KMS-11 (cell line): Measurements from ENCODE around the gene MIPOL1.

Experiments used
- H2AFZ ChIP-seq: fragments of 200-600 bp; sonication (generic); 2 replicates; pipeline ENCODE4 v1.6.1; 2016; ENCODE audit warnings: antibody characterized with exemption, mixed run types, low read depth
- H3K27ac ChIP-seq: fragments of 200-600 bp; sonication (generic); 2 replicates; pipeline ENCODE4 v1.6.1; 2016; ENCODE audit warnings: mild to moderate bottlenecking, mixed run types
- H3K27me3 ChIP-seq: fragments of 200-600 bp; sonication (generic); 2 replicates; pipeline ENCODE4 v1.6.1; 2017; ENCODE audit warnings: mild to moderate bottlenecking, low read depth, mixed run types, moderate library complexity; ENCODE audit not compliant: insufficient read depth
- H3K36me3 ChIP-seq: fragments of 200-600 bp; sonication (generic); 2 replicates; pipeline ENCODE4 v1.6.1; 2017; ENCODE audit warnings: mild to moderate bottlenecking, mixed run types; ENCODE audit not compliant: insufficient read depth
- H3K4me1 ChIP-seq: fragments of 200-600 bp; sonication (generic); 2 replicates; pipeline ENCODE4 v1.6.1; 2016; ENCODE audit warnings: mild to moderate bottlenecking, low read depth, mixed run types; ENCODE audit not compliant: poor library complexity, severe bottlenecking
- H3K4me2 ChIP-seq: fragments of 200-600 bp; sonication (generic); 2 replicates; pipeline ENCODE4 v1.7.0; 2016; ENCODE audit warnings: mild to moderate bottlenecking, mixed run types
- H3K4me3 ChIP-seq: fragments of 200-600 bp; sonication (generic); IDR thresholded peaks from 2 replicates; pipeline ENCODE4 v1.6.1; 2017; ENCODE audit warnings: low read depth, low read length, mixed read lengths; ENCODE audit not compliant: insufficient read depth
- H3K79me2 ChIP-seq: fragments of 200-600 bp; sonication (generic); 2 replicates; pipeline ENCODE4 v1.6.1; 2016; ENCODE audit warnings: low read depth, mixed run types; ENCODE audit not compliant: insufficient read depth
- H3K9ac ChIP-seq: fragments of 200-600 bp; sonication (generic); 2 replicates; pipeline ENCODE4 v1.6.1; 2016; ENCODE audit warnings: mild to moderate bottlenecking, mixed run types
- H4K20me1 ChIP-seq: fragments of 200-600 bp; sonication (generic); 2 replicates; pipeline ENCODE4 v1.6.1; 2016; ENCODE audit warnings: mild to moderate bottlenecking, mixed run types; ENCODE audit not compliant: insufficient read depth
- CTCF ChIP-seq: fragments of 200-600 bp; sonication (generic); conservative IDR thresholded peaks from 2 replicates; pipeline ENCODE4 v1.6.1; 2017; ENCODE audit warnings: low read depth, mild to moderate bottlenecking, antibody characterized with exemption, low read length, moderate library complexity, mixed read lengths

MIPOL1 gene

GRCh38 chr14:37343307-37344094, 145.8 kb downstream of the MIPOL1 start:
- H3K9ac ChIP-seq = no peak overlapping the region

GRCh38 chr14:37363661-37364060, 165.9 kb downstream of the MIPOL1 start:
- TF ChIP-seq CTCF = no peak
- Histone ChIP-seq H3K4me2 (no peak overlapping the region), H3K79me2 (no peaks in the 10 kb centered on the region), H3K27me3 (no peaks in the 10 kb centered on the region), H3K9ac (no peak overlapping the region), H3K4me1 (no peaks in the 10 kb centered on the region), H3K4me3 (no peak overlapping the region), H2AFZ (no peak overlapping the region), H3K36me3 (no peaks in the 10 kb centered on the region), H3K27ac (no peak overlapping the region), H4K20me1 (no peaks in the 10 kb centered on the region)

More at GRCh38 chr14:37343307-37344094, 145.8 kb downstream of the MIPOL1 start:
- H3K4me3 ChIP-seq = no peak overlapping the region
- no peak overlapping the region for H3K27ac ChIP-seq
- H3K4me2 ChIP-seq = no peak overlapping the region
- H3K36me3 ChIP-seq = no peaks in the 10 kb centered on the region
- H3K27me3 ChIP-seq = no peaks in the 10 kb centered on the region
- no peaks in the 10 kb centered on the region for H3K79me2 ChIP-seq
- no peak for TF ChIP-seq CTCF
- no peaks in the 10 kb centered on the region for H3K4me1 ChIP-seq
- H4K20me1 ChIP-seq = no peaks in the 10 kb centered on the region
- H2AFZ ChIP-seq = no peak overlapping the region

GRCh38 chr14:37369425-37369824, 171.7 kb downstream of the MIPOL1 start:
- Histone ChIP-seq H3K36me3 (no peaks in the 10 kb centered on the region), H4K20me1 (no peaks in the 10 kb centered on the region), H3K27me3 (no peaks in the 10 kb centered on the region), H3K4me3 (no peak overlapping the region), H2AFZ (no peak overlapping the region), H3K79me2 (no peaks in the 10 kb centered on the region), H3K4me2 (no peak overlapping the region), H3K27ac (no peak overlapping the region), H3K4me1 (no peaks in the 10 kb centered on the region), H3K9ac (no peak overlapping the region)
- TF ChIP-seq CTCF = no peak

- H3K36me3 ChIP-seq = no peaks in the 10 kb centered on the region
- no peaks in the 10 kb centered on the region for H3K79me2 ChIP-seq
- H2AFZ ChIP-seq = no peak overlapping the region
- no peaks in the 10 kb centered on the region for H4K20me1 ChIP-seq
- no peak overlapping the region for H3K4me3 ChIP-seq
- no peak overlapping the region for H3K9ac ChIP-seq
- no peak for TF ChIP-seq CTCF
- no peak overlapping the region for H3K4me2 ChIP-seq
- no peaks in the 10 kb centered on the region for H3K4me1 ChIP-seq
- no peak overlapping the region for H3K27ac ChIP-seq
- H3K27me3 ChIP-seq = no peaks in the 10 kb centered on the region
Measured at GRCh38 chr14:37375566-37375965, 177.8 kb downstream of the MIPOL1 start.
